IPS DF 4.7 (cell line): ENCODE measurements around the gene CYREN.
"Not testable (repeated sequence)": the region's sequence is repeated elsewhere in the genome, so short reads cannot be mapped to it uniquely, and the experiment has no call there.

Experiments used
- DNase-seq: peaks from one replicate; pipeline ENCODE4 v3.0.0-alpha.2; 2013; ENCODE audit warnings: low spot score; ENCODE audit errors: extremely low read depth

CYREN gene

GRCh38 chr7:135179321-135179925 lies 8.9 kb upstream of the CYREN start:
- no peak for DNase-seq

GRCh38 chr7:135178364-135178763 lies 7.9 kb upstream of the CYREN start:
- DNase-seq: no peak

DNA sequence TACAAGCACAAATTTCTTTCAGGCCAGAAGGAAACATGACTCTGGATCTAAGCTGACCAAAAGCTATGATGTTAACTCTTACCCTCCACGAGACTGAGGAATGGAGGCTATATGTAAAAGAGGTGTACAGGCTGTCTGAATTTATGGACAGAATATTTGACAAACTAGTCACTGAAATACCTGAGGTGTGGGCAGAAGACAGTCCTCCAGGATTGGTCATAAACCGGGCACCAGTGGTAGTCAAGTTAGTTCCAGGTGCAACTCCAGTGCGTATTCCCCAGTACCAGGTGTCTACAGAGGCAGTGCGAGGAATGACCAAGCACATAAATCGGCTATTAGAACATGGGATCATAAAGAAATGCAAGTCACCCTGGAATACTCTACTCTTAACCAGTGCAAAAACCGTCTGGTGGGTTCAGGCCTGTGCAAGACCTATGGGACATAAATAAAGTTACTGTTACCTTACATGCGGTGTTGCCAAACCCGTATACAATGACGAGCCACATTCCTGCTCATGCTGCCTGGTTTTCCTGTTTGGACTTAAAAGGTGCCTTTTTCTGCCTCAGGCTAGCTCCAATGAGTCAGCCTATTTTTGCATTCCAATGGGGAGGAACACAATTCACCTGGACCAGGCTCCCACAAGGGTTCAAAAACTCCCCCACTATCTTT lies 6.7 kb upstream of the CYREN start:
- no peak for DNase-seq

GRCh38 chr7:135175931-135176330 lies 5.4 kb upstream of the CYREN start:
- no peak for DNase-seq

- DNase-seq: no peak
These were observed 4.4 kb upstream of the CYREN start for GRCh38 chr7:135174941-135175340.

DNA sequence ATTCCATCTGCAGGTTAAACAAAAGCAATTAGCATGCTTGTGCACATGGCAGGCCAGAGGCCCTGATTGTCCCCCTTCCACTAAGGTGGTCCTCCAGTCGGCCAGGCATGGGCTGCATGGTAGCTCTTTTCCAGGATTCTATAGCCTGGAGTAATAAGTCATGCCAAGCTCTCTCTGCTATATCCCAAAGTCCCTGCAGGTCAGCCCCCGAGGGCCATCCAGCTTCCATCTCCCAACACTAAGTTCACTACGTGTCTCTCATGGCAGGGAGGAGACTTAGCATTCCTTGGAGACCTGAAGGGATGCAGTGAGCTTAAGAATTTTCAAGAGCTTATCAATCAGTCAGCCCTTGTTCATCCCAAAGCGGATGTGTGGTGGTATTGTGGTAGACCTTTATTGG lies 3.4 kb upstream of the CYREN start:
- DNase-seq: not testable (repeated sequence)

- not testable (repeated sequence) for DNase-seq
These were observed 1.2 kb upstream of the CYREN start for GRCh38 chr7:135171581-135172291.

- not testable (repeated sequence) for DNase-seq
These were observed 533 bp upstream of the CYREN start for GRCh38 chr7:135170998-135171481.

DNA sequence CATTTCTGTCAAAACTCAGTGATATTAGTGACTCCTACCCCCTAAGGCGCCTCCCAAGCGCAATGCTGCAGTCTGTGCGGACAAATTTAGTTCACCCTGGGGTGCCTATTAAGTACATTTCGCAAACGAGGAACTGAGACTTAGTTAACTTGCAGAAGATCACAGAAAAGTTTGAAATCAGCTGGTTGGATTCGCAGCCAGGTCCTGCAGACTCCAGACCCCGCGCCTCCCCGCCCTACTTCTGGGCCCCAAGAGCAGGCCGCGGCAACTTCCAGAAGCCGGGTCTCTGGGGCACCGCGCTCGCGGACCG lies 588 bp downstream of the CYREN start:
- no peak for DNase-seq

- no peak for DNase-seq
These were observed 1.2 kb downstream of the CYREN start for GRCh38 chr7:135169141-135169963.

- DNase-seq: no peak
These were observed 1.9 kb downstream of the CYREN start for GRCh38 chr7:135168489-135169140.

DNA sequence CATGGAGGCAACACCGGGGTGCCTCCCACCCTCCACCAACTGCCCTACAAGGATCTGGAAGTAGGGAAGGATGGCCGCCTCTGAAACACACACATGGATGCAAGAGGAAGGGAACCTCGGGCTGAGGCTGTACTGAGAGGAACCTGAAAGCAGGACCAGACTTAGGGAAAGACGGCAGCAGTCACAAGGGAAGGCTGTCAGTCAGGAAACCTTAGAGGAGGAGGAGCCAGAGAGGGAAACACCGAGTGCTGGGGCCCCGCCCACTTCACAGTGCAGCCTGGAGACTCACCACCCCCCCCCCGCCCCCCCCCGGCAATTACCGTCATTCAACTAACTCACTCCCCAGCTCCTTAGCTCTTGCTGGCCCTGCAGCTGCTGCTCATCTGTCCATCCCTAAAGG lies 2.5 kb downstream of the CYREN start:
- DNase-seq: no peak

DNA sequence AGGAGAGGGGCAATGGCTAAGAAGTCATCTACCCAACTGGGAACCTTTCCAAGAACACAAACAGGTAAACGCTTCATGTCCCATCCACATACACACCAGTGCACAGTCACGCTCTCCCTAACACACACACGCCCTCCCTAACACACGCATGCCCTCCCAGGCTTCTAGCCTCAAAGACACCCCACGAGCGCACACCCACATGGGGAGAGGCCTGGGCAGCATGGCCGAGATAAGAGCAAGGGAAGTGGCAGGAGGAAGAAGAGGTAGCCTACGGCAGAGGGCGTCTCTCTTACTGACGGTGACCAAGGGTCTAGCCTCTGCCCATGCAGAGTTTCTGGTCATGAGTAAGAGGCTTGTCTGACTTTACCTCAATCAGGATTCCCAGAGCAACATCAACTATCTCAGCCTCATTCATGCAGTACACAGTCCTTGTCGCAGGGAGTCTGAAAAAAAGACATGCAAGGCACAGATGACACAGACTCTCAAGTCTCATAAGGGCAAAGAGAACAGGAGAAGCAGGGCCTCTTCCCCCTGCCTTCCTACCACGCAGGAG lies 3.1 kb downstream of the CYREN start:
- no peak for DNase-seq

DNA sequence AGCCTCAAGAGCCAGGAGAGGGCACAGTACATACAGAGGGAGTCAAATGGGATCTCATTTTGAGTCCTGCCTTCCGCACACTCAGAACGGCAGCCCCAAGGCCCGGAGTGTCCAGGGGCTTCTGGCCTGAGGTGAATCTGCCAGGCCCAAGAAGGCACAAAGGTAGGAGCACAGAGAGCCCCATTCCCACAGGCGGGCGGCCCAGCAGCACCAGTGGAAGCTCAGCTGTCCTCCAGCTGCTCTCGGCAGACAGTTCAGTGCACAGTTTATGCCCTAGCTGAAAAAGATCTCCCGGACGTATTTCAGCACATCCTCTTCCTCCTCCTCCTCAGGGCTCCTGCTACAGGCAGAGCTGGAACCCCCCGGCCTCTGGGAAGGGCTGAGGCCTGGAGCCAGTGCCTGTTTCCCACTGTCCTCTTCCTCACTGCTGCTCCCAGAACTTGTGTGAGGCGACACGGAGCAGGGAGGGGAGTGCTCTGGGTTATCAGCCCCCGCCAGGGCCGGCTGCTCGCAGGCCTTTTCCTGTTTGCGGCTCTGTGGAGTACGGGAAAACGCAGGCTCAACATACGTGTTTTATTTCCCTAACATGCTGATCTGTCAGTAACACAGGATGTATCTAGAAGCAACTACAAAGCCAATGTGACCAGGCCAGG lies 4.0 kb downstream of the CYREN start:
- DNase-seq: no peak

GRCh38 chr7:135165862-135166261 lies 4.6 kb downstream of the CYREN start:
- DNase-seq: no peak

- DNase-seq: no peak
These were observed 6.0 kb downstream of the CYREN start for GRCh38 chr7:135164357-135165061.

- DNase-seq: no peak
These were observed 8.0 kb downstream of the CYREN start for GRCh38 chr7:135162382-135163001.

- no peak for DNase-seq
These were observed 8.8 kb downstream of the CYREN start for GRCh38 chr7:135161669-135162068.

DNA sequence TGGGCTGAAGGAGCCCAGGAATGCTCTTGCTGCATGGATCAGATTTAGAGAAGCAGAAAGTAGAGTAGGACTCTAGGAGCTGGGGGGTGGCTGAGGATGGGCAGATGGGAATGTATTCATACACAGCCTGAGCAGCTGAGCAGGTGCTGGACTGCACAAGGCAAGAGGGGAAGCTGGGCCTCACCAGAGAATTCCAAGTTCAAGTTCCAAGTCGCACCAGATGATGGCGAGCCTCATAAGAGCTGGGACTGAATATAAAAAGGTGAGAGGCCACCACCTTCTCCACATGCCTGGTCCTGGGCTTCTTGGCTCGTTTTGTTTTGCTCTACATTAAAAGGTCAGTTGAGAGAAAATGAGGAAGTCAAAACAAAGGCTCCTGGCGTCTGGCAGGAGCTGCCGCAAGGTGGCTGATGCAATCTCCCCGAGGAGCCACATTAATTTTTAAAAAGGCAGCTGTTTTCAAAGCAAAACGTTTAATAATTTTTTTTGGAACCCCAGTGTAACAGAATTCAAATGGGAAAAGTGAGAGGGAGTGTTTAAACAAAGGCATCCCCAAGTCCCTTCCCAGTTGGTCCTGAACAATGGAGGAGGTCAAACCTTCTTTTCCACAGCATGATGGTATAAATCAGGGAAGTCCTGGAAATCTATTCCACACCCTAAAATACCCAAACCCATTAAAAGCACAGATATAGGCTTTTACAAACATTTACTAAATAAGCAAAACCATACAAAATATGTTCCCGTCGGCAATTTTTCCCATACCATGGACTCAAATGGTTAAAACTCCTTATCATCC lies 9.5 kb downstream of the CYREN start:
- DNase-seq: no peak
